H1 (cell line): Measurements from ENCODE around the gene LRP2BP. TPM values are rescaled to one million over a fixed set of nuclear protein-coding genes. Genes with fewer than 3 reads are reported as not detected.

ENCODE experiments used
- E2F6 ChIP-seq: IDR thresholded peaks from 2 replicates; pipeline ENCODE4 v1.6.1; 2012; ENCODE audit warnings: inconsistent platforms
- EP300 ChIP-seq, 2 experiments: IDR thresholded peaks; 1 replicate in 1 of 2; 2 replicates in 1 of 2; pipeline ENCODE4 v1.6.1; 2011 to 2012; ENCODE audit warnings: low read depth in 2 of 2, low read length in 2 of 2, mild to moderate bottlenecking in 2 of 2, borderline replicate concordance in 1 of 2, inconsistent platforms in 1 of 2, moderate library complexity in 1 of 2
- RFX5 ChIP-seq: IDR thresholded peaks from 2 replicates; pipeline ENCODE4 v1.6.1; 2011; ENCODE audit warnings: low read depth, low read length, improper control_type of control experiment, borderline replicate concordance
- polyA plus RNA-seq, 7 experiments: library from polyadenylated mRNA; depleted of rRNA in 3 of 7; stranded (reverse) in 5 of 7; unstranded in 2 of 7; fragments of >200 nt in 5 of 7; fragments of 200-250 nt in 2 of 7; gene quantifications; 1 replicate in 5 of 7; 2 replicates in 1 of 7; 4 replicates in 1 of 7; pipeline versions ENCODE4 v1.2.1 to v1.2.3, GENCODE V29; 2011 to 2013; ENCODE audit warnings: missing spikeins in 2 of 7, mixed read lengths in 2 of 7
- total RNA-seq: library from RNA; stranded (reverse); fragmentation: NEBNext Ultra II Directional; extraction: Animal tissue kit (Norgen Biotek cat#: 25700); gene quantifications from 2 replicates; pipeline ENCODE4 v1.2.1, GENCODE V29; 2021
- TF ChIP-seq, protein P1 (sequence below): IDR thresholded peaks from 2 replicates; pipeline ENCODE4 v1.6.1; 2012; ENCODE audit warnings: inconsistent platforms

LRP2BP gene
- total and polyA plus RNA-seq, 2 of the 8 experiments (the other 6 are each of a cell fraction or from before 2014, with no cell fraction given): 0.12 to 0.30 TPM

DNA sequence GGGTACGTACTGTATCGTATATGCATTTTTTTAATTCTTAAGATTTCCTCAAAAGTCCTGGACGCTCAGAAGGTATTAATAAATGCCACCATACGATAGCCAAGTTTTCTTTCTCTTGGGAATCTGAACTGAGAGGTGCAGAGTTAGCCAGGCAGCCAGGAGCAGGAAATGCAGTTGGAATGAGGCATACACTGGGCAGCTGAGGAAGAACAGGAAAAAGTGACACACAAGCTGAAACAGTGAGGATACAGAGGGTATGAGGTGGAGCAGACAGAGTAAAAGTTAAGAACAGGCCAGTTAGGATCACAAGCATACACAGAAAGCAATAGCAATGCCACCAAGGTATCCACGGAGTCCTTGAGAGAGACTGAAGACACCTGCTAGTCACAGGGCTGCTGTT, 16.7 kb upstream of the LRP2BP start (continued):
- TF ChIP-seq E2F6: no peak
- TF ChIP-seq, protein P1, sequence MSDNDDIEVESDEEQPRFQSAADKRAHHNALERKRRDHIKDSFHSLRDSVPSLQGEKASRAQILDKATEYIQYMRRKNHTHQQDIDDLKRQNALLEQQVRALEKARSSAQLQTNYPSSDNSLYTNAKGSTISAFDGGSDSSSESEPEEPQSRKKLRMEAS: no peak
- TF ChIP-seq RFX5: no peak
- no peak for TF ChIP-seq EP300 (IDR thresholded peaks at IDR 0.05; ENCODE audit: borderline replicate concordance in 1 of 2, low read depth in 2 of 2, low read length in 2 of 2)
- TF ChIP-seq, all 59 proteins: peak for 0
